Muscle layer of duodenum (tissue), 2 donors: ENCODE data around the gene HLA-DOA.

Experiments
- H3K27ac ChIP-seq: one replicate; pipeline ENCODE4 v1.7.0; 2013; ENCODE audit warnings: mild to moderate bottlenecking, low read length
- H3K27me3 ChIP-seq: one replicate; pipeline ENCODE4 v1.7.0; 2013; ENCODE audit warnings: low read depth, mild to moderate bottlenecking, control low read depth, low read length
- H3K36me3 ChIP-seq, 2 donors: one replicate each; pipeline ENCODE4 v1.7.0; 2013; ENCODE audit warnings: low read length in 2 of 2, control low read depth in 1 of 2, mild to moderate bottlenecking in 1 of 2; ENCODE audit not compliant: insufficient read depth in 2 of 2, control insufficient read depth in 1 of 2
- H3K4me1 ChIP-seq, 2 donors: one replicate each; pipeline ENCODE4 v1.7.0; 2013; ENCODE audit warnings: low read length in 2 of 2, mild to moderate bottlenecking in 2 of 2, control low read depth in 1 of 2, moderate library complexity in 1 of 2; ENCODE audit not compliant: insufficient read depth in 2 of 2, control insufficient read depth in 1 of 2
- H3K4me3 ChIP-seq, 2 donors: one replicate each; pipeline ENCODE4 v1.7.0; 2013; ENCODE audit warnings: low read length in 2 of 2, low read depth in 1 of 2, mild to moderate bottlenecking in 1 of 2
- H3K9me3 ChIP-seq, 2 donors: one replicate each; pipeline ENCODE4 v1.7.0; 2013; ENCODE audit warnings: low read length in 2 of 2, control low read depth in 1 of 2, mild to moderate bottlenecking in 1 of 2; ENCODE audit not compliant: control insufficient read depth in 1 of 2
- donor health status: healthy.

The HLA-DOA gene

GRCh38 chr6:32976334-32977069 is 32.9 kb downstream of the HLA-DOA start:
- H3K4me3 ChIP-seq: peak overlapping the region in 1 of 2 donors; percentile 93
- H3K36me3 ChIP-seq: peaks cover 72 to 78% of the 10 kb centered on the region in 2 donors

DNA sequence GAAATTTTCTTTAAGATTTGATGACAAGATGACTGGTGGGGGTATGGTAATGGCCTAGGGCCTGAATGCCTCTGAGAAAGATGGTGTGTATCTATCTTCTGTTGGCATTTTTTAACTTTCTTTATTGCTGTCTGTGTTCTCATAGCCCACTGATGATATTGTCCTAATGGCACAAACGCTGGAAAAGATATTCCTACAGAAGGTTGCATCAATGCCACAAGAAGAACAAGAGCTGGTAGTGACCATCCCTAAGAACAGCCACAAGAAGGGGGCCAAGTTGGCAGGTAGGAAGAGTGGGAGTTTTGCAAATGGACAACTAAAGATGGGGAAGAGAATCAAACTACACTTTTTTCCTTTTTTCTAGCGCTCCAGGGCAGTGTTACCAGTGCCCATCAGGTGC is 33.5 kb downstream of the HLA-DOA start:
- Histone ChIP-seq H3K4me3 (peak overlapping the region; percentile 93 to 95), H3K9me3 (no peaks in the 10 kb centered on the region), H3K4me1 (peaks cover 25 to 59% of the 10 kb centered on the region in 2 donors), H3K27me3 (no peaks in the 10 kb centered on the region), H3K27ac (no peak overlapping the region), H3K36me3 (peaks cover 66 to 78% of the 10 kb centered on the region in 2 donors)

More at GRCh38 chr6:32976334-32977069, 32.9 kb downstream of the HLA-DOA start:
- H3K27ac ChIP-seq: no peak overlapping the region
- no peaks in the 10 kb centered on the region for H3K9me3 ChIP-seq
- H3K27me3 ChIP-seq: no peaks in the 10 kb centered on the region
- peaks cover 25 to 63% of the 10 kb centered on the region in 2 donors for H3K4me1 ChIP-seq

DNA sequence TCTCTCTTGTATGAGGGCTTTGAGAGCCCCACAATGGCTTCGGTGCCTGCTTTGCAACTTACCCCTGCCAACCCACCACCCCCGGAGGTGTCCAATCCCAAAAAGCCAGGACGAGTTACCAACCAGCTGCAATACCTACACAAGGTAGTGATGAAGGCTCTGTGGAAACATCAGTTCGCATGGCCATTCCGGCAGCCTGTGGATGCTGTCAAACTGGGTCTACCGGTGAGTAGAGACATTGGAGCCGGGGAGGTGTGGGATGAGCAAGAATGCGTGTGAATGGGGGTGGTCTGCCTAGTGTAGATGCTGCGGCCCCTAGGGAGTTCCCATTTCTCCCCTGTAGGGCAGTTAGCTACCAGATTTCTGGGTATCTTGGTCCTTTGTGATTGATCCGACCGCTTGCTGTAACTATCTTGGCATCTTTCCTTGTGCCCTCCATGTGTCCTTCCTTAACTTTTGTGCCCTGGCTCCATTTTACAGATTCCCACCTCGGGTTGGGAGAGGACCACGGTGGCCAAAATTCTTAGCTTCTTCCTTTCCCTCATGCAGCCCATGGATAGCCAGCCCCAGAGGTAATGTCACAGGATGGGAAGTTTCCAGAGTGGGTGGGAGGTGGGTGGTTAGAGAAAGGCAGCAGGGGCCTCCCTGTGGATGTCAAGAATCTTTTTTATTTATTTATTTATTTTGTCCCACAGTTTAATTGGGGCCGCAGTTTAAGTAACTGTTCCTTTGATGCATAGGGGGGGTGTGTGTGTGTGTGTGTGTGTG is 34.7 kb downstream of the HLA-DOA start:
- no peaks in the 10 kb centered on the region for H3K9me3 ChIP-seq
- peak overlapping the region; percentile 93 to 95 for H3K4me3 ChIP-seq
- H3K36me3 ChIP-seq: peaks cover 54 to 75% of the 10 kb centered on the region in 2 donors
- H3K27me3 ChIP-seq: no peaks in the 10 kb centered on the region
- H3K4me1 ChIP-seq: peaks cover 25 to 51% of the 10 kb centered on the region in 2 donors
- H3K27ac ChIP-seq: peak overlapping the region; percentile 72

DNA sequence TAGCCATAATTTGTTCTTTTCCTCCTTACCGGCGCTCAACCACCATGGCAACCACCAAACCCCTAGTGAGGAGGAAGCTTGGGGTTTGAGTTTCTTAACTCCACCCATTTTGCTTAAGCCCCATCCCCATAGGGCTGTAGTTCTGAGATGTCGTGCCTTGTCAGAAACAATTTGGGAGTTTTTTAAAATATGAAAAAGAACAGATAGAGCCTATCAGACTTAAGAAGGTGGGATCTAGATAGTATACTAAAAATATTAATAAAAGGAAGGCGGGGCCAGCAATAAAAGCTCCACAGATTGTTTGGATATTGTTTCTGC is 35.4 kb downstream of the HLA-DOA start:
- H3K27me3 ChIP-seq: no peaks in the 10 kb centered on the region
- no peaks in the 10 kb centered on the region for H3K9me3 ChIP-seq
- peaks cover 47 to 74% of the 10 kb centered on the region in 2 donors for H3K36me3 ChIP-seq
- H3K4me1 ChIP-seq: peaks cover 25 to 48% of the 10 kb centered on the region in 2 donors
- H3K27ac ChIP-seq: peak overlapping the region; percentile 72
- H3K4me3 ChIP-seq: peak overlapping the region; percentile 93 to 95

DNA sequence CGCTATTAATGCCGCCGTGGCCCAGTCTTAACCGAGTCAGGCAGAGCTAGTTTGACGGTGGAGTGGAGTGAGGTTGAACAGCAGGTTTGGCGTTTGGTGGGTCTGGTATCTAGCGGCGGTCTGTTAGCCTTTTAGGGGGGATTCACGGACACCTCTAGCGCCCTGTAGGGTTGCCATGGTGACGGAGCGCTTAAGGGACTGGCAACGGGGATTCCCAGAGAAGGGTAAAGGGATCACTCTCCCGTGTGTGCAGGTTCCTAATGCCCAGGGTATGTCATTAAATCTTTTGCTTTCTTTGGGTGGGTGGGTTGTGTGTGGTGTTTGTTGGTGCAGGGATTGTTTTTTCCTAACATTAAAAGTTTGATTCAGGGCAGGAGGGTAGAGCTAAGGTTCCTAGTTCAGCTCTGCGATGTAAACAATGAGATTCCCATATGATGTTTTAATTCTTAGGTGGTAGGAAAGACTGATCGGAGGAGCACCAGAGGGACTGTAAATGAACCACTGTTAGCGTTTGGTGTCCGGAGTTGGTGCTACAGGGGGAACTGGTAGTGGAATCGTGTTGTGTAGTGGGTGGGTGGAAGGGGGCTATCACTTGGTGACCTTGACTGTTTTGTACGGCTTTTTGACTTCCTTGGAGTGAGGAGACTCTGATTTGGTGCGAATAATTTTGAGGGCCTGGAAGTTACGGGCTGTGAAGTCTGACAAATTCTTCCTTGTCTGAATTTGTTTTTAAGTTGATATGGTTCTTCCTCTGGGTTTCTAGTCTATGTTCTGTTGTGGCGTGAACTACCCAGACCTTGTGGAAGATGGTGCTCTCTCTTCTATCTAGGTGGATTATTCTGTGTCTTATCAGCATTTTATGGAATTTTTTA is 36.0 kb downstream of the HLA-DOA start:
- Histone ChIP-seq H3K4me3 (peak overlapping the region; percentile 93 to 95), H3K9me3 (no peaks in the 10 kb centered on the region), H3K36me3 (peaks cover 41 to 74% of the 10 kb centered on the region in 2 donors), H3K27ac (peak overlapping the region; percentile 72), H3K4me1 (peaks cover 25 to 44% of the 10 kb centered on the region in 2 donors), H3K27me3 (no peaks in the 10 kb centered on the region)

- Histone ChIP-seq H3K4me3 (peak overlapping the region; percentile 93 to 95), H3K9me3 (no peaks in the 10 kb centered on the region), H3K27ac (peak overlapping the region; percentile 72), H3K27me3 (no peaks in the 10 kb centered on the region), H3K36me3 (peaks cover 32 to 70% of the 10 kb centered on the region in 2 donors), H3K4me1 (peaks cover 25 to 36% of the 10 kb centered on the region in 2 donors)
Observed at GRCh38 chr6:32972353-32973143, 36.8 kb downstream of the HLA-DOA start.

GRCh38 chr6:32971581-32972352 is 37.6 kb downstream of the HLA-DOA start:
- H3K4me3 ChIP-seq: peak overlapping the region; percentile 93 to 95
- H3K4me1 ChIP-seq: peaks cover 23 to 28% of the 10 kb centered on the region in 2 donors
- H3K36me3 ChIP-seq: peaks cover 24 to 62% of the 10 kb centered on the region in 2 donors
- H3K27me3 ChIP-seq: no peaks in the 10 kb centered on the region
- peak overlapping the region; percentile 100 for H3K27ac ChIP-seq
- no peaks in the 10 kb centered on the region for H3K9me3 ChIP-seq

DNA sequence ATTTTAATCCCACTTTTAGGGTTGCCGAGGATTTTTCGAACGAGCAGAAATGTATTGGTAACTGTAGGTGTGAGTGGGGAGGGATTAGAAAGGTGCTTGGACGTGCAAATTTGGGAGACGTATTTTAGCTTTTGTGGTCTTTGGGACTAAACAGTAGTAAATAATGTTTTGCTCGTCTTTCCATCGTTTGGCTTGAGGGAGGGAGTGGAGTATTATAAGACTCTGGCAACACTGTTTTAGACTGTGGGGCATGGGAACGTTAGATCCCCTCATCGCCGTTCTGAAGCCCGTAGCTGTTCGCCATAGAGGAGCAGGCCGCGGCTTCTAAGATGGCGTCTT is 38.2 kb downstream of the HLA-DOA start:
- Histone ChIP-seq H3K36me3 (peaks cover 19 to 57% of the 10 kb centered on the region in 2 donors), H3K4me3 (peak overlapping the region; percentile 92 to 93), H3K27ac (peak overlapping the region; percentile 100), H3K4me1 (peaks cover 19 to 28% of the 10 kb centered on the region in 2 donors), H3K27me3 (no peaks in the 10 kb centered on the region), H3K9me3 (no peaks in the 10 kb centered on the region)

GRCh38 chr6:32970413-32971241 is 38.8 kb downstream of the HLA-DOA start:
- Histone ChIP-seq H3K9me3 (no peaks in the 10 kb centered on the region), H3K4me3 (peak overlapping the region; percentile 92 to 93), H3K27ac (peak overlapping the region; percentile 100), H3K4me1 (peaks cover 13 to 22% of the 10 kb centered on the region in 2 donors), H3K36me3 (peaks cover 13 to 51% of the 10 kb centered on the region in 2 donors), H3K27me3 (no peaks in the 10 kb centered on the region)
